Gastroesophageal sphincter (tissue), 3 donors: Measurements from ENCODE around the gene CLPTM1L.

Experiments
- POLR2A ChIP-seq, 2 donors: fragments of 450-650 bp; IDR thresholded peaks; one replicate each; pipeline ENCODE4 v1.6.1; 2017; ENCODE audit warnings: antibody characterized with exemption in 2 of 2, mild to moderate bottlenecking in 2 of 2, moderate library complexity in 1 of 2
- POLR2AphosphoS5 ChIP-seq: sonication (generic); formaldehyde crosslinking; IDR thresholded peaks from one replicate; pipeline ENCODE4 v1.6.1; 2017; ENCODE audit warnings: antibody characterized with exemption
- TF ChIP-seq, protein P1 (sequence below), 4 experiments: fragments of 200-600 bp in 2 of 4; fragments of 450-650 bp in 2 of 4; sonication (generic) in 1 of 4; IDR thresholded peaks; one replicate each; pipeline ENCODE4 v1.5.1; 2017 to 2019; ENCODE audit warnings: antibody characterized with exemption in 4 of 4, mild to moderate bottlenecking in 2 of 4, moderate library complexity in 2 of 4

DNA sequence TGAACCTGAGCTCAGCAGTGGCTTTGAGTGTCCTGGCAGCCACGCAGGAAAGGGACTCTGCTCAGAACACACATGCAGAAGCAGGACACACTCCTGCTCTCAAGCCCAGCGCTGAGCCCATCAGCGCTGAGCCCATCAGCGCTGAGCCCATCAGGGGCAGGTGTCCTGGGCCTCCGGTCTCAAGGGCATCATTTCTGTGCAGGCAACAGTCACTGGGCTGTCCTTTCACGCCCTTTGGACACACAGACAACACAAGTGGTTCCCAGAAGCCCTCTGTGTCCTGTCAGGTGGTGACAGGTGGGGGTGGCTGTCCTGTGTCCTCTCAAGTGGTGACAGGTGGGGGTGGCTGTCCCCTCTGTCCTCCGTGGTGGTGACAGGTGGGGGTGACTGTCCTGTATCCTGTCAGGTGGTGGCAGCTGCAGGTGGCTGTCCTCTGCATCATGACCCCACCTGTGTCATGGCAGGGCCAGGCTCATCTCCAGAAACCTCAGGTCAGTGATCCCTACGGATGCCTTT lies 39.0 kb upstream of the CLPTM1L start:
- TF ChIP-seq POLR2A (IDR thresholded peaks at IDR 0.05) (no peak), POLR2AphosphoS5 (no peak)
- TF ChIP-seq, protein P1, sequence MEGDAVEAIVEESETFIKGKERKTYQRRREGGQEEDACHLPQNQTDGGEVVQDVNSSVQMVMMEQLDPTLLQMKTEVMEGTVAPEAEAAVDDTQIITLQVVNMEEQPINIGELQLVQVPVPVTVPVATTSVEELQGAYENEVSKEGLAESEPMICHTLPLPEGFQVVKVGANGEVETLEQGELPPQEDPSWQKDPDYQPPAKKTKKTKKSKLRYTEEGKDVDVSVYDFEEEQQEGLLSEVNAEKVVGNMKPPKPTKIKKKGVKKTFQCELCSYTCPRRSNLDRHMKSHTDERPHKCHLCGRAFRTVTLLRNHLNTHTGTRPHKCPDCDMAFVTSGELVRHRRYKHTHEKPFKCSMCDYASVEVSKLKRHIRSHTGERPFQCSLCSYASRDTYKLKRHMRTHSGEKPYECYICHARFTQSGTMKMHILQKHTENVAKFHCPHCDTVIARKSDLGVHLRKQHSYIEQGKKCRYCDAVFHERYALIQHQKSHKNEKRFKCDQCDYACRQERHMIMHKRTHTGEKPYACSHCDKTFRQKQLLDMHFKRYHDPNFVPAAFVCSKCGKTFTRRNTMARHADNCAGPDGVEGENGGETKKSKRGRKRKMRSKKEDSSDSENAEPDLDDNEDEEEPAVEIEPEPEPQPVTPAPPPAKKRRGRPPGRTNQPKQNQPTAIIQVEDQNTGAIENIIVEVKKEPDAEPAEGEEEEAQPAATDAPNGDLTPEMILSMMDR (IDR thresholded peaks at IDR 0.05) = no peak
